IMR-90 (cell line): Measurements from ENCODE around the gene CDH13.

ENCODE experiments used
- BHLHE40 ChIP-seq: fragments of 150-350 bp; IDR thresholded peaks from 2 replicates; pipeline ENCODE4 v1.6.1; 2016; ENCODE audit warnings: mild to moderate bottlenecking, low read depth, low read length
- CEBPB ChIP-seq: IDR thresholded peaks from 2 replicates; pipeline ENCODE4 v1.6.1; 2012; ENCODE audit warnings: low read depth, low read length, improper control_type of control experiment
- CTCF ChIP-seq: conservative IDR thresholded peaks from 2 replicates; pipeline ENCODE4 v1.5.1; 2012; ENCODE audit warnings: mild to moderate bottlenecking, low read depth, low read length, improper control_type of control experiment
- ELK1 ChIP-seq: fragments of 150-350 bp; IDR thresholded peaks from 2 replicates; pipeline ENCODE4 v1.6.1; 2016; ENCODE audit warnings: low read depth, mild to moderate bottlenecking, low read length, moderate library complexity, borderline replicate concordance
- MAFK ChIP-seq: IDR thresholded peaks from 2 replicates; pipeline ENCODE4 v1.6.1; 2012; ENCODE audit warnings: low read depth, low read length, improper control_type of control experiment
- MXI1 ChIP-seq: IDR thresholded peaks from 2 replicates; pipeline ENCODE4 v1.6.1; 2012; ENCODE audit warnings: low read depth, mild to moderate bottlenecking, low read length, moderate library complexity, borderline replicate concordance
- POLR2A ChIP-seq: IDR thresholded peaks from 2 replicates; pipeline ENCODE4 v1.6.1; 2012; ENCODE audit warnings: mild to moderate bottlenecking, low read depth, low read length
- RAD21 ChIP-seq: IDR thresholded peaks from 2 replicates; pipeline ENCODE4 v1.6.1; 2012; ENCODE audit warnings: low read length, improper control_type of control experiment
- RFX5 ChIP-seq: IDR thresholded peaks from 2 replicates; pipeline ENCODE4 v1.8.0; 2012; ENCODE audit warnings: low read depth, mild to moderate bottlenecking, low read length, moderate library complexity

DNA sequence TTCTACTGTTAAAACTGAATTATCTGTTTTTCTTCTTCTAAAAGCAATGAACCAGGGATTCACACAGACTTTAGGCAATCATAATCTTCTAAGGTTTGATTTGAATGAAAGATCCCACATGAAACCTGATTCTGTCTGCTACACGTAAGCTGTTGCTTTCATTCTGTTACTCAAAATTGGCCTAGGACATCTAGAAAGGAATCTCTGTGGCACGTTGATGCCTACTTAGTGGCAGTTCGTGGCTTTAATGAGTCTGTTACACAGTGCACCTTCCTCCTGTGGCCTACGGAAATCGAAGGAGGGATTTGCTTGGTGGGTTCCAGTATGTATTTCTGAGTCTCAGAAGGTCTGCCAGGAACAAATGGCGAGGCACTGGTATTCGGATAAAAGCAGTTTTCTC, 691.6 kb downstream of the CDH13 start:
- TF ChIP-seq RFX5 (no peak), CTCF (no peak), CEBPB (no peak), POLR2A (no peak), MXI1 (no peak), RAD21 (no peak), BHLHE40 (no peak), ELK1 (no peak), MAFK (no peak)
